HepG2 (cell line): Measurements from ENCODE around the gene C22orf42. TPM values are rescaled to one million over a fixed set of nuclear protein-coding genes. Genes with fewer than 3 reads are reported as not detected.
"Not testable (repeated sequence)": the region's sequence is repeated elsewhere in the genome, so short reads cannot be mapped to it uniquely, and the experiment has no call there.

Source experiments
- ATAC-seq: fragments of 200-7000 bp; cut with Tn5 transposase; 3 replicates; pipeline ENCODE4 v1.9.1; 2020; ENCODE audit warnings: mild to moderate bottlenecking, moderate library complexity
- BruUV-seq: library from RNA; stranded (reverse); fragments of 400-500 nt; replicated peaks from 2 replicates; lab custom pipeline; 2021; lab: Mats Ljungman, UMichigan
- CTCF ChIA-PET: fragments of 300-600 bp; formaldehyde crosslinking; extraction: SDS; loops from one replicate; lab custom pipeline; 2021; ENCODE audit warnings: low total read pairs, inconsistent platforms, low intra/inter-chr PET ratio; lab: Yijun Ruan, JAX
- POLR2A ChIA-PET: fragments of 350-600 bp; sonication (Branson Sonifier 250); formaldehyde crosslinking; loops from one replicate; lab custom pipeline; 2020; ENCODE audit warnings: antibody characterized with exemption, inconsistent platforms; lab: Yijun Ruan, JAX
- DNase-seq: peaks from one replicate; pipeline ENCODE4 v3.0.0-alpha.2; 2015; ENCODE audit warnings: low spot score
- FAIRE-seq: peaks from 3 replicates; lab custom pipeline; 2011; peaks lifted over from hg19 to GRCh38; lab: Jason Lieb, UNC
- H2AFZ ChIP-seq: one replicate; pipeline ENCODE4 v1.6.1; 2011; ENCODE audit warnings: low read length, inconsistent platforms
- H3K27ac ChIP-seq: fragments of 300-600 bp; 3 replicates; pipeline ENCODE4 v1.8.0; 2011; ENCODE audit warnings: mixed run types, mild to moderate bottlenecking, mixed read lengths, low read length, inconsistent platforms; ENCODE audit not compliant: insufficient read depth; ENCODE audit errors: extremely low read length
- H3K27me3 ChIP-seq, 2 experiments: fragments of 200-600 bp in 1 of 2; 2 replicates in 1 of 2; 3 replicates in 1 of 2; pipeline versions ENCODE4 v1.6.0 to v1.8.0; 2011; ENCODE audit warnings: low read length in 2 of 2, mild to moderate bottlenecking in 2 of 2, moderate library complexity in 2 of 2, inconsistent platforms in 1 of 2; ENCODE audit not compliant: insufficient read depth in 2 of 2, control insufficient read depth in 1 of 2
- H3K36me3 ChIP-seq, 2 experiments: fragments of 200-600 bp in 1 of 2; replicated peaks in 1 of 2; 2 replicates in 1 of 2; 3 replicates in 1 of 2; pipeline versions ENCODE4 v1.5.1 to v1.8.0; 2011; ENCODE audit warnings: low read length in 2 of 2, inconsistent platforms in 1 of 2; ENCODE audit not compliant: insufficient read depth in 2 of 2, control insufficient read depth in 1 of 2
- H3K4me1 ChIP-seq: 2 replicates; pipeline ENCODE4 v1.5.1; 2012; ENCODE audit warnings: low read length, inconsistent platforms; ENCODE audit not compliant: insufficient read depth
- H3K4me2 ChIP-seq: 2 replicates; pipeline ENCODE4 v1.6.0; 2011; ENCODE audit warnings: low read depth, low read length, inconsistent platforms
- H3K4me3 ChIP-seq, 3 experiments: fragments of 200-600 bp in 1 of 3; sonication (generic), shearing (Covaris generic) in 1 of 3; replicated peaks in 1 of 3; 2 replicates each; pipeline ENCODE4 v1.5.1; 2011 to 2016; ENCODE audit warnings: low read length in 3 of 3, inconsistent platforms in 2 of 3, low read depth in 2 of 3, mild to moderate bottlenecking in 2 of 3, control low read depth in 1 of 3, mixed read lengths in 1 of 3; ENCODE audit not compliant: insufficient read depth in 1 of 3
- H3K79me2 ChIP-seq: one replicate; pipeline ENCODE4 v1.6.1; 2011; ENCODE audit warnings: low read length, inconsistent platforms; ENCODE audit not compliant: insufficient read depth
- H3K9ac ChIP-seq: 2 replicates; pipeline ENCODE4 v1.6.0; 2011; ENCODE audit warnings: mild to moderate bottlenecking, low read depth, low read length, inconsistent platforms; ENCODE audit not compliant: insufficient read depth
- H3K9me3 ChIP-seq: 2 replicates; pipeline ENCODE4 v1.5.1; 2012; ENCODE audit warnings: mild to moderate bottlenecking, low read length
- H4K20me1 ChIP-seq: 2 replicates; pipeline ENCODE4 v1.6.0; 2011; ENCODE audit warnings: inconsistent platforms, mild to moderate bottlenecking, low read length, moderate library complexity; ENCODE audit not compliant: insufficient read depth
- WGBS: methylation state at CpG from one replicate; pipeline ENCODE4 v1.1.6; 2017; ENCODE audit warnings: low lambda C conversion rate; 5-methylcytosine and 5-hydroxymethylcytosine counted together
- in situ Hi-C: cut with HindIII; loops from 2 replicates; pipeline ENCODE4 v1.10.0; 2017; ENCODE audit warnings: low pct_unique_long_range_greater_than_20kb; ENCODE audit not compliant: extremely low pct_ligation_motif_present
- intact Hi-C: fragments of 100-400 bp; cut with micrococcal nuclease; formaldehyde crosslinking; loops from one replicate; pipeline ENCODE4 v1.10.0; 2022; ENCODE audit not compliant: unreplicated experiment
- polyA plus RNA-seq, 8 experiments: library from polyadenylated mRNA; depleted of rRNA in 3 of 8; stranded (reverse) in 7 of 8; unstranded in 1 of 8; fragments of >200 nt; fragmentation: Illumina TruSeq in 4 of 8; extraction: Trizol in 4 of 8; gene quantifications; 2 replicates each; pipeline versions ENCODE4 v1.2.1 to v1.2.3, GENCODE V29; 2011 to 2016; ENCODE audit warnings: low read depth in 4 of 8, missing spikeins in 1 of 8, mixed read lengths in 1 of 8; ENCODE audit not compliant: insufficient read depth in 1 of 8
- total RNA-seq, 5 experiments: library from RNA; depleted of rRNA; stranded (reverse); fragments of >200 nt; fragmentation: Illumina TruSeq; extraction: Trizol; gene quantifications; 2 replicates each; pipeline ENCODE4 v1.2.3, GENCODE V29; 2016; ENCODE audit warnings: low read depth in 1 of 5

C22orf42 gene
- total and polyA plus RNA-seq, 2 of the 13 experiments (the other 11 are each of a cell fraction or from before 2014, with no cell fraction given) = not detected

DNA sequence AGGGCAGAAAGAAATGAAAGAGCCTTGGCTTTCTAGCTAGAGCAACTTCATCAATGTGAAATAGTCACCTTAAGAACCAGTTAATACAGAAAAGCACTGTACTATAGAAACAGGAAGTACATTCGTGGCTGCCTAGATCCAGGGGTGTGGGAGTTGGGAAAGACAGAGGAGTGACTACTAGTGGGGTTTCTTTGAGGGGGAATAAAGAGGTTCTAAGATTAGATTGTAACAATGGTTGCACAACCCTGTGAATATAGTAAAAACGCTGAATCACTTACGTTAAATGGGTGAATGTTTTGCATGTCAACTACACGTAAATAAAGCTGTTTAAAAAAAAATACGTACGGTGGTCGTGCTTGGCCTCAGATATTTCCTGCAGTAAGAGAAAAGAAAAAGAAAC is 8.5 kb downstream of the C22orf42 start:
- H3K9me3 ChIP-seq, in situ Hi-C loops, H3K9ac ChIP-seq, BruUV-seq, FAIRE-seq, POLR2A ChIA-PET, H2AFZ ChIP-seq, H3K79me2 ChIP-seq, intact Hi-C loops, ATAC-seq, H3K4me3 ChIP-seq, H3K4me2 ChIP-seq, DNase-seq, H4K20me1 ChIP-seq, CTCF ChIA-PET, H3K36me3 ChIP-seq, H3K27ac ChIP-seq, H3K27me3 ChIP-seq, H3K4me1 ChIP-seq: not testable (repeated sequence)
- WGBS = 16% methylated on average over 7 of the region's 7 CpGs

DNA sequence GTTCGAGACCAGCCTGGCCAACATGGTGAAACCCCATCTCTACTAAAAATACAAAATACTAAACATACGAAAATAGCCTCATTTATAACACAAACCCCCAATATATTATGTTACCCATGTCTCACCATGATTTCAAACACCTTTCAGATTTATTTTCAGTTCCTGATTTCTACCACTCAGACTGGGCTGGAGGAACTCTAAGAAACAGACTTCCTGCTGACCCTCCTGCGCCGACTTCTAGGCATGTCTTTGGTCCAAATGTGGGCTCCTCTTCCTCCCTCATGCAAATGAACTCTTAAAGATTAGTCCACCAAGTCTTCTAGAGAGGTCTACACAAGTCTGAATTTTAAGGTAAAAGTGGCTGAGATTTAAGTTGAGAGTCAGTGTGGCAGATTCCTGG is 10.7 kb downstream of the C22orf42 start:
- CTCF ChIA-PET, FAIRE-seq, H3K9me3 ChIP-seq, H3K4me2 ChIP-seq, H3K36me3 ChIP-seq, H3K4me1 ChIP-seq, H3K27ac ChIP-seq, H3K4me3 ChIP-seq, in situ Hi-C loops, POLR2A ChIA-PET, ATAC-seq, DNase-seq, intact Hi-C loops, H4K20me1 ChIP-seq, H3K9ac ChIP-seq, H2AFZ ChIP-seq, H3K27me3 ChIP-seq, H3K79me2 ChIP-seq, BruUV-seq: not testable (repeated sequence)
- 48% methylated on average over 4 of the region's 4 CpGs for WGBS

- in situ Hi-C loops, FAIRE-seq, H3K4me1 ChIP-seq, BruUV-seq, H3K27ac ChIP-seq, H3K79me2 ChIP-seq, H3K27me3 ChIP-seq, intact Hi-C loops, ATAC-seq, DNase-seq, H3K4me3 ChIP-seq, H3K36me3 ChIP-seq, H4K20me1 ChIP-seq, H2AFZ ChIP-seq, H3K9ac ChIP-seq, H3K4me2 ChIP-seq, H3K9me3 ChIP-seq, CTCF ChIA-PET, POLR2A ChIA-PET: not testable (repeated sequence)
- WGBS = 60% methylated on average over 7 of the region's 8 CpGs
These were observed 12.0 kb downstream of the C22orf42 start for GRCh38 chr22:32147128-32147527.
